HG03139 (cell line): Measurements from ENCODE around the gene TMPRSS7.

Experiments
- ATAC-seq: cut with Tn5 transposase; IDR thresholded peaks from one replicate; pipeline ENCODE4 v1.9.1; 2021; ENCODE audit not compliant: unreplicated experiment

TMPRSS7 gene

DNA sequence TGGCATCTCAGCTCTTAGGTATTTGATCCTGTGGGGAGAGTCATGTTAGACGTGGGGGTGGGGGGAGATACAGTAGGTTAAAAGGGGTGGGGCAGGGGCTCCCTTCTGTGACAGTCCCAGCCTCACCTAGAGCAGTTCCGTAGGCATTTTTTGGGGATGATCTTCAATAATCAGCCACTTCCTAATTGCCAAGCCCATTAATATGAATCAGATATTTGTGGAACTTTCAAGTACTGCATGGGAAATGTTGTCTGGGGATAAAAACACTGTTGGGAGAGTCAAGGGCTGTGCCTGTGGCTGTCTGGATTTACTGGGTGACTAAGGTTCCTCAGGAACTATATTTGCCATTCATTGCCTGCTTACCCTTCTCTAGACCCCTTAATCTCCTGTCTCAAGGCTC, 61.2 kb downstream of the TMPRSS7 start:
- no peak for ATAC-seq

DNA sequence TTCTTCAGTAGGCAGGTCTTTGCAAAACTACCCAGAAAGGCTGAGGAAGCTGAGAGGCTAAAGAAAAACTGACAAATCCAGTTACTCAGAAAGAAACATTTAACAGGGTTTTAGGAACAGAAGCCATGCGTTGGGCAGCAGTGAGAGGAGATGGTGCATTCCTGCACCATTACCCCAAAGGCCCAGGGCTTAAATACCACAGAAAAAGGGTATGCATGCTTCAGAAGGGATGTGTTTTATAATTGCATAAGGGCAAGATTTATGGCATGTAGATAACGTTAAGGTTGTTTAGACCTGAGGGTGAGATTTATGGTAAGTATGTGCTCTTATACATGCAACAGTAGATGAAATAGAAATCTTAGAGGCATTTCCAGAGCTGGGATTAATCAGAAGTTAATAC, 61.6 kb downstream of the TMPRSS7 start:
- ATAC-seq, result no peak

DNA sequence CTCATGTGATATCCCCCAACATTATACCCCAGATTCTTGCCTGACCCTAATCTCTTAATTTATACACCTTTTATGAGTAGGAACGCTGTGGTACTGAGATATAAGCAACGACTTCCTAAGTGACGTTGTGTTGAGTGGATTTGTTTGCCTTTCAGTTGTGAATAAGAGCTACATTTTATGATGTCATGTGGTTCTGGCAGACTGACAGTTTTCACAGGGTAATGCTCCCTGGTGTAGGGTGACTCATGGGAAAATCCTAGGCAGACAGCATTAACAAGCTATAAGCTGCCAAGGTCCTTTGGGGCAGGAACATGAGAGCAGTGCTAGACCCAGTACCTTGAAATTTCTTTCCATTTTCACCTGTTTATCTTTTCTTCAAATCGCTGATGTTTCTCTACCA, 62.8 kb downstream of the TMPRSS7 start:
- ATAC-seq, result no peak

DNA sequence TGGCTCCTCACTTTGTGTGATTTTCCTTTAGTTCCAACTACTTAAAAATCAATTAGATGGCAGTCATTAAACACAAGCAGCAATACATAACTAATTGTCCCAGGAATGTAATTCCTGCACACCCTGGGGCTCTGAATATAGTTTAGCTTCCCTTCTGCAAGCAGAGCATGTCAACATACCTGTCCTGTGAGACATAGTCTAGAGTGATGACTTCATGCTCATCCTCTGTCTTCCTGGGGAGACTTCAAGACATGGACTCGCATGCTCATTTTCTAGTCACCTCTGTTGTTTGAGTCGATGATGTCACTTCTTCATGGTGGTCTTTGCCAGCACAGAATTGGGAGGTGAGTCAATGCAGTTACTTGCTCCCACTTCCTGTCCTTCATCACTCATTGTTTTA, 67.4 kb downstream of the TMPRSS7 start:
- ATAC-seq, result no peak

DNA sequence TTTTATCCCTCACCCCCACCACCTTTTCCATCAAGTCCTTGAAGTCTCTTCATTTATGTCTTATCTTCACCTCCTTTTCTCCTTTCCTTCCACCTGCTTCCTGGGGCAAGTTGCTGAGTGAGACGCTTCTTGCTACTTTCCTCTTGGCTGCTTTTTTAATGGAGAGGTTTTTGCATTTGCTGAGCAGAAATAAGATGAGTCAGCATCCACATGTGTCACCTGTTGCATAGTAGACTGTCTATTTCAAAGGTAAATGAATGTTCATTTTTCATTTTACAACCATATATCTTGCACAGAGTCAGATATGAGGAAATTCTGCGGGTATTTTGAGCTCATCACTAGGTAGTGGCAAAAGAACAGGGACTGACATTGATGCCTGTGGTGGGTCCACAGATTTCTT, 70.2 kb downstream of the TMPRSS7 start:
- ATAC-seq, result no peak

DNA sequence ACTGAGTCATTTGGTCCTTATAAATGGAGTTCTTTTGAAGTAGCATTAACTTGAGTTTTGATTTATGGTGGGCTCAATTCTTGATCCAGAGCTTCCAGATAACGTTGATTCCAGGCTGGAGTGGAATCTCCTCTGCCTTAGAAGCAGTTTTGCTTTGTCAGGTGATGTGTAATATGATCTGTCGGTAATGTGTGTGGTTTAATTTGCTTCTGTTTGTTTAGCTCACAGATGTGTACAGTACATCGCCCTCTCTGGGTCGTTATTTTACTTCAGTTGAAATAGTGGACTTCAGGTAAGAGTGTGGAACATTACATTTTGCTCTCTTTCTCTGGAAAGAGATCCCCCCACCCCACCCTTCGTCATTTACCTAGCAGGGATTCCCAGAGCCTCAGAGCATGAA, 74.8 kb downstream of the TMPRSS7 start:
- ATAC-seq, result no peak

DNA sequence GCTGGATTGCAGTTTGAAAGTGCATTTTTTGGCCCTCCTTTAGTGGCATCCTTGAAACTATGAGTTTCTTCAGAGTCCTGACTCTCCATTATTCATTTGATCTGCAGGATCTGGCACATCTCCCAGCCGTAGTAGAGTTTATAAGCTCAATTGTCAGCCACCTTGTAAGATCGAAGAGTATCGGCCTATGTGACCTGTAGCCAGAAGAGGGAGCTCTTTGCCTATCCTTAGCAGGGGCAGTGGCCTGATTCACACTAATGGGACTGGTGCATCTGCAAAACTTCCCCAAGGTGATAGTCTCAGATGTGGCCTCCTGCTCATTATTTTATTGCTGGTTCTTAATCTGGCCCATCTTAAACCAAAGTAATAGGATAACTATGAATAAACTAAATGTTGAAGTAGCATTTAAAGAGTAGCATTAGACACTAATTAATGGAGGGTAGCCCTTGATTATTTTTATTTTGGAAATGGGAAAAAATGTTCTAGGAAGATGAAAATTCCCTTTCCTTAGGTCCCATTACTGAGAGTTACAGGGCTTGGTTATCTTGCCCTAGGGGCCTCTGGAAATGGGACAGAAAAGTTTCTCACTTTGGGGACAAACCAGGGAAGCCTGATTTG, 77.4 kb downstream of the TMPRSS7 start:
- ATAC-seq, result peak; percentile 40

DNA sequence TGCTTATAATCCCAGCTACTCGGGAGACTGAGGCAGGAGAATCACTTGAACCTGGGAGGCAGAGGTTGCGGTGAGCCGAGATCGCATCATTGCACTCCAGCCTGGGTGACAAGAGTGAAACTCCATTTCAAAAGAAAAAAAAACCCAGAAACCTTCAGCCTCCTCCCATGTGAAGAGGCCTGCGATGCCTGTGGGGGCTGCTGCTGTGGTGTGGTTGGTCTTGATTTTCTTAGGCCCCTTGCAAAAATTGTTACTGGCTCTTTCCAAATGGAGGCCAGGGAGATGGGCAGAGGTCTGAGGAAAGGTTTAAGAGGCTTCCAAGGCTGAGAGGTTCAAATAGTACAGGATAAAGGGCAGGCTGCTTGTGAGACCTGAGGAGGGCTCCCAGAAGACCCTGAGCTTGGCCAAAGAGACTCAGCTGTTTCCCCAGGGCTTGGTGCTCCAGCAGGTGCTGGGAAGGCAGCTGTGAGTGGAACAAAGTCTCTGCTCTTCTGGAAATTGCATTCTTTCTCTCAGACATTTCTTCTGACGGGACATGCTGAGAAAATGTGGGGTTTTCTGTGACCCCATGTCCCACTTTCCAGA, 80.1 kb downstream of the TMPRSS7 start:
- no peak for ATAC-seq

DNA sequence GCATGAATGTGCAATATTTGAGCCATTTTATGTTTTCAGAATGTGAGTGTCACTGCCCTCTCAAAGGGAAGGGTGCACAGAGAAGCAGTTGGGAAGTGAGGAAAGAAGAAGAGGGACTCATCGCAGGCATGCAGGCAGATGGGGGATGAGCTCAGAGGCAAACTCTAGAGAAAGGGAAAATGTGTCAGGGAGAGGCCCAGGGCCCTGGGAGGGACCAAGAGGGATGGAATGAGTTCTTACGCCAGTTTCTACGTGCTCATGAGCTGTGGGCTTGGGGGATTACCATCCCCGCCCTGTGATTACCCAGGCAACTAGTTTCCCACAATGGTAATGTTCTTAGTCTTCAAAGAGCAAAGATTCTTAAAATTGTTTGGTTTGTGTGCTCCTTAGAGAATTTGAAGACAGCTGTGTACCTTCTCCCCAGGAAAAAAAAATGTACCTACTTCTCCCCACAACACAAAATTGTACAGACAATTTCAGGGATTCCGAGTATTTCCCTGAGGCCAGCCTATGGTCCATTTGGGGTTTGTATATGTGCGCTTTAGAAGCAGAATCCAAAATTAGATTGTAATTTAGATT, 80.7 kb downstream of the TMPRSS7 start:
- ATAC-seq, result no peak

DNA sequence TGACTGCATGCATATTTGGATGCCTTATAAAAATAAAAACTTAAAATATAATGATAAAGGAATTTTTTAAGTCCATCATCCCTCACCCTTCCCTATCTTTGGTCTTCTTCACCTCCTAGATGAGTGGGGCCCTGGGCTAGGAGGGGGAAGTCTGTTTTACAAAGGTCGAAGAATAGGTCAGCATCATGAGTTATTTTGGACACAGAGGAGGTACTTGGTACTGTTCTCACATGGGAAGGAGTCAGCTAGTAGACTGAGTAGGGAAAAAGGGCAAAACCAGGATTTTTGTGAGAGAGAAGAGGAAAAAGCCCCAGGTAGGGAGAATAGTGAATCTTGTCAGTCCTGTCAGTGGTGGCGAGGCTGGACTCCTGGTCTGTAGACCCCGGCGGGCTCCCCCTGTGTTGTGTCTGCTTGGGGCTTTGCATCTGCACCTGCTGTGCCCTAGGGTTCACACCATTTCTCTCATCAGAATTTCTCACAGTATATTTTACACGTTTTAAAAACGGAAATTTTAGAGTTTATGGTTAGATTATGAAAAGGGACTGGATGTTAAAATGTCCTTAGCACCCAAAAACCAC, 81.4 kb downstream of the TMPRSS7 start:
- no peak for ATAC-seq

DNA sequence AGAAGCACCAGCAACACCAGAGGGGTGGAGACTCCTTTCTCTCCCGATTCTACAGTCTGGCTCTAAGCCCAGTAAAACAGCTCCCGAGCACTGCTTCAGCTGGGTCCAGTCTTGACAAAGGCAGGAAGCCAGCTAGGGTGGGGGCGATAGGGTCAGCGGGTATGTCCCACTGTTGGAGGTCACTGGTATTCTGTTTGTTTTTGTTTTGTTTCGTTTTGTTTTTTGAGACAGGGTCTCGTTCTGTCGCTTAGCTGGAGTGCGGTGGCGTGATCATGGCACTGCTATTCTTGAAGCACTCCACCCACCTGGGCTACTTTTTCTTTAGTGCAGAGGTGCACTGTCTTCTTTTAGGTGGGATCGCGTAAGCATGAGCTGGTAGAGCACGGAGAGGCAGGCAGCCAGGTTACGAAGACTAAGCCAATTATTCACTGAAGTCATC, 82.2 kb downstream of the TMPRSS7 start:
- ATAC-seq, result no peak

DNA sequence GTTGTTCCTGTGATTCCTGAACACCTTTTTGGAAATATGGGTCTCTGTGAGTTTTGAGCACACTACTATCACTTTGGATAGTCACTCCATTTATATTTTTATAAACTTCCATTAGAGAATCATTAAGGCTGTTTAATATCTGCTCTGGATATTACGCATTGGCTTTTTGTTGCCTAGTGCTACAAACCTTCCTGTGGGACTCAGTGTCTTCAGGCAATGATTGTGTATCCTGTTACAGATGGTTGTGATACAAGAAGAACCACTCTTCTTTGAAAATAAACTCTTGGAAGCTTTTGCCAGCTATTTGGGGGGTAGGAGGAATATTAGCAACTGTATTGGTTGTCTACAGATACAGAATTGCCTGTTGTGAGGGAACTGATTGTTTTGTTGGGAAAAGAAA, 82.9 kb downstream of the TMPRSS7 start:
- ATAC-seq, result no peak

DNA sequence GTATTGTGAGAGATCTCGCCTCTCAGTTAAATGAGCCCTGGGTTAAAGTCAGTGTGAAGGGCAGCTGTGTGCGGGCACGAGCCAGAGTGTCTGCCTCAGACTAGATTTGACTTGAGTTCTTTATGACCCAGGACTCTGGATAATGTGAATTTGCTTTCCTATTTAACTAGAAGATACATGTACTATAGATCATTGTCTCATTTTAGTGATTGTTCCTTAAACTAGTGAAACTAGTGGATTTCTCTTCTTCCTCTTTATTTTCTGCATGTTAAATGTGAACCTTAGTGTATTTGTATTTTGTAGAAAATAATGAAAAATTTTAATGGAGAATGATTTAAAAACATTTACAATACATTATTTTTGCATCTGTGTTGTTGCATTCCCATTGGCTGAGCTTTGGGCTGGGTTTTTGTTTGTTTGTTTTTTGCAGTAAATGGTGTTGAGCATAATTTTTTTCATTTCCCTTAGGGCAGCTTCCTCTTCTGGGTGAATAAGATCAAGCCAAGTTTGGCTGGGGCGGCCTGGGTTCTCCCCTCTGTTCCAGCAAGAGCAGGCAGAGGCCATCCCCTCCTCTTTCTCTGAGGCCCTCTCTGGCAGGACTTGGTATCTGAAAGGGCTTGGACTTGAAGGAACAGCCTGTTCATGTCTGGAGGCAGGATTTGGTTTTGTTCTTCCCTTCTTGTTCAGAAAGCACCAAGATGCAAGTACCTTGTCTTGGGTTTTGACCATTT, 83.5 kb downstream of the TMPRSS7 start:
- no peak for ATAC-seq

DNA sequence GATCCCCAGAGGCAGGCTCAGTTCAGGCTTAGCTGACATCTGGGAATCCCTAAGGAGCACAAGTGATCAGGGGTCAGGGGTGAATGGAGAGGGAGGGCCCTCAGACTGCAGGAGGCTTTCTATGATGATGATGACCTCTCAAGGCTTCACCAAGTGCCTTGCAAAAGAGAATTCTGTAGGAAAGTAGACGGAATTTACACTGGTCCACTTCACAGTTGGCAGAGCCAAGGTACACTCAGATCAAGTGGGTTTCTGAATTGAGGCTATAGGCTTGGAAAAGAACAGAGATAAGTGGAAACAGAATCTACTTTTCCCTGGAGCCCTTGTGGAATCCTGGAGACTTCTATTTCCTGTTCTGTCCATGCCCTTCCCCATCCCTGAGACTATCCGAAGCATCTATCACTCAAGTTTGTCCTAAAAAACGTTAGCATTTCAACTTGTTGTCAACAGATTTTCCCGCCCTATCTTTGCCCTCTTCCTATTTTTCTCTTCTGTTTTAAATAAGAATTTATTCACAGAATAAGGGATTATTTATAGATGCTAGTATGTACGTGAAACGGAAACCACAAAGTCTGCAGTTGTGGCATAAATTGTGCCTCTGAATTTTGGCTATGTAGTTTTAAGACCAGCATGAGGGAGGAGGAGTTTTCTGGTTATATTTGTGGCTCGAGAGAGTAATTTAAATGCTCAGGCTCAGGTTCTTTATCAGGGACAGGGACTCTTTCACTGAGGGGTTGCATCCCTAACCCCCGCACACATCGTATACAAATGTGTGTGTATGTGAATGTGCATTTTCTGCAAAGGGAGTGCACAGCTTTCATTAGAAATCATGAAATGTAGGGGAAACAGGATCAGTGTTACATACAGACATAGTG, 85.7 kb downstream of the TMPRSS7 start:
- ATAC-seq, result no peak

DNA sequence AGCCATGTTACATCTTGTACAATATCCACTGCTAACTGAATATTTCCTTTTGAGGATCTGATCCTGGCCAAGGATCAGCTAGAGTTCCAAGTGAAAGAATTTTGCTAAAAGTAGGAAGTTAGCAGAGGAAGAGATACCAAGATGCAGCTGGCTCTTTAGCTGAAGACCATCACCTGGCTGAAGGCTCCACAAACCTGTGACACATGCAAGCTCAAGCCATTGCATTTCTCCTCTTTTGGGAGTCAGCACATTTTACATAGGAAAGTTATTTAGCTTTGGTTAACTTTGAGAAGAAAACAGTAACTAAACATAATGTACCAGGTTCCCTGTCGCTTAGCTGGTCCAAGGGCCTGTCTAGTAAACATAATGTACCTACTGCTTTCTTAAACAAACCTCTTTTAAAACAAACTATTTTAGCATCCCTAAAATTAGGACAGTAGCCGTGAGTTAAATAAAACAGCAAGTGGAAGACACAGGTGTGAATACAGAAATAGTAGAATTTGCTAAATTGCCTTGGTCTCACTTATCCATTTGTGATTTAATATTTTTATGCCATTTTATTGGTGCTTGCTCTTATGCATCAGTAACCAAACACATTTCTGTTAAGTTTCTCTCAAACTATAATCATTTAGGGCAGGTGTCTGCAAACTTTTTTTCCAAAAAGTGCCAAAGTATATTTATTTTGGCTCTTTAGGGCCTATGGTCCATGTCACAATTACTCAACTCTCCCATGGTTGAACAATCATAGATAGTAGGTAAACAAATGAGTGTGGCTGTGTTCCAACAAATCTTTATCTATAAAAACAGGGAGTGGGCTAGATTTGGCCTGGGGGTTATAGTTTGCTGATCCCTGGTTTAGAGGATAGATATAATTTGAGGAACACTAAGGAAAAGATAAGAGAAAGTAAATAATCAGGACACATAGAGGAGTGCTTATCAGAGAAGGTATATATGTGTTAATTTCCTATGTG, 87.3 kb downstream of the TMPRSS7 start:
- ATAC-seq, result no peak

DNA sequence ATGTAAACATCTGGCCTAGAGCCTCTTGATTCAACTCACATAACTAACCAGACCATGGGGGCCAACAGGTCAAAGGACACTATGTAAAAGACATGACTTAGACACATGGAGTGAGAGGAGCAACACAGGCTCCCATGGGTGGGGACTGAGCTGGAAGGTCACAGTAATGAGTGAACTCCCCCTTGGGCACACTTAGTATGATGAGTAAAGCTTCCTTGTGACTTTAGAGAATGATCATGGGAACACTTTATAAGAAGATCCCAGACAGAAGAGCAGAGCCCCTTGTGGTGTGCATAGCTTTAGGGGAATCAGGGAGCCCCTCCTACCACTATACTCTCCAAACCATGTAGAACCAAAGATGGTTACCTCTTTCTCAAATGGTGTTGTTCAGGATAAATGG, 88.3 kb downstream of the TMPRSS7 start:
- no peak for ATAC-seq

DNA sequence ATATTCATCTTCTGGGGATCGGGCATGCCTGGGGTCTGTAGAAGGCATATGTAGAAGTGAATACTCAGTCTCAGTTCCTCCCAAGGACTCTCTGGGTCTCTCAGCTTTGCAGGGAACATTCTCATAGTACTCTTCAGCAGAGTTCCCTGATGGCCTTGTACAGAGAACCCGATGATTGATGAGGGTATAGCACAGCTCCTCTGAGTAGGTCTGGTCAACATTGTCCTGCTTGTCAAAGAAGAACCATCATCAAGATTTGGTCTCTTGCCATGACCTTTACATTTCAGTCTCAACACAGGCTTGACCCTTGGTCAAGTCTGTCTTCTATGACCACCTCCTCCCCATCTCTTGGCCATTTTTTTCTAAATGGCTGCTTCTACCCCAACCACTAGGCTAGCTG, 89.0 kb downstream of the TMPRSS7 start:
- no peak for ATAC-seq

DNA sequence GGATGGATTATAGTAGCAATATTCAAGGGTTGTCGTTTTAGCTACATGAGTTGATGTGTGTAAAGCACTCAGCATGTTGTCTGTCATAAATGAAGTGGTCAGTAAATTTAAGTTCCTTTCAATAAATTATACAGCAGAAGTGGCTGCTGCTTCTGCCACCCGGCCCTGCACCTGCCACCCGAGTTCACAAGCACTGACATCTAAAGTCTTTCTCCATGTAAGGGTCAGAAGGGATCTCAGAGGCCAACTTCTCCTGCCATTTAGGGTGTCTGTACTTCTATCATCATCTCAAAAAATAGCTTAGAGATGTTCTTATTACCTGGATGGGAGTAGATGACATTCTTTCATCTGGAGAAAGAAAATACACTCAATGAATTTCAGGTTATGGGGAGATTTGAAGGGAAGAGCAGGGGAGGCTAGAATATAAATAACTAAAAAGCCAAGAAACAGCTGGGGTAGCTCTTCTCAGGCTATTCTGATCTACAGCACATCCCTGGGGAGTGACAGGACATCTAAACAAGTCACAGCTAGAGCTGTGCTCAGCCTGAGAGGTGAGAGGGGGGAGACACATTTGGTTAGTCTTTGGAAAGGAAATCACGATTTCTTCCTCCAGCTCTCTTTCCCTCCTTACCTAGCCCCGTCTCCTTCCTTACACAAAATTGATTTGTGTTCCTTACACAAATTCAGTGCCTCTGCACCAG, 90.5 kb downstream of the TMPRSS7 start:
- no peak for ATAC-seq

DNA sequence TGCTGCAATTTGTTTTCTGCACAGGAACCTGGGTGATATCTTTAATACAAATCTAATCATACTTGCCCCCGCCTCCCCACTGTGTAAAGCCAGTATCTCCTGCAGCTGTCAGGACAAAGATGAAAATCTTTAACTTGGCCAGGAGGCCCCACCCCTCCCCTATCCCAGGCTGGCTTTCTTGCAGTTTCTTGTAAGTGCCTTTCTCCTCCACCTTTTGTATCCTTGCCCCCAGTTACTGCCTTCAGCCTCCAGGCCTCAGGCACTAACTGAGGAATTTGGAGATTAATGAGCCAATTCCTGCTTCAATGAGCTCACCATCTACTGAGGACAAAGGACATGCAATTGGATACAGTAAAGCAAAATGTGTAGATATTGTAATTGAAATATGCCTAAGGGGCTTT, 92.0 kb downstream of the TMPRSS7 start:
- no peak for ATAC-seq
